ENCODE measurements around the gene AKAP13. TPM values are rescaled to one million over a fixed set of nuclear protein-coding genes. Genes with fewer than 3 reads are reported as not detected.

The AKAP13 gene
- total and polyA plus RNA-seq, 2 of the 13 experiments (the other 11 are each of a cell fraction or from before 2014, with no cell fraction given), result 6.7 to 27.1 TPM

- TF ChIP-seq, protein P1, sequence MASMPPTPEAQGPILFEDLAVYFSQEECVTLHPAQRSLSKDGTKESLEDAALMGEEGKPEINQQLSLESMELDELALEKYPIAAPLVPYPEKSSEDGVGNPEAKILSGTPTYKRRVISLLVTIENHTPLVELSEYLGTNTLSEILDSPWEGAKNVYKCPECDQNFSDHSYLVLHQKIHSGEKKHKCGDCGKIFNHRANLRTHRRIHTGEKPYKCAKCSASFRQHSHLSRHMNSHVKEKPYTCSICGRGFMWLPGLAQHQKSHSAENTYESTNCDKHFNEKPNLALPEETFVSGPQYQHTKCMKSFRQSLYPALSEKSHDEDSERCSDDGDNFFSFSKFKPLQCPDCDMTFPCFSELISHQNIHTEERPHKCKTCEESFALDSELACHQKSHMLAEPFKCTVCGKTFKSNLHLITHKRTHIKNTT (CRISPR knock-in tag; IDR thresholded peaks at IDR 0.05), result no peak
- TF ChIP-seq HMGA1 (CRISPR knock-in tag; conservative IDR thresholded peaks at IDR 0.05) (no peak), SCMH1 (CRISPR knock-in tag; IDR thresholded peaks at IDR 0.05; ENCODE audit: borderline replicate concordance) (no peak), ZNF615 (CRISPR knock-in tag; IDR thresholded peaks at IDR 0.05; ENCODE audit: borderline replicate concordance) (no peak)
Observed at GRCh38 chr15:85455891-85456290, 75.5 kb downstream of the AKAP13 start (continued).

GRCh38 chr15:85456798-85457197 is 76.4 kb downstream of the AKAP13 start:
- no peak for TF ChIP-seq BHLHE40 (IDR thresholded peaks at IDR 0.05; ENCODE audit: low read length)
- TF ChIP-seq ZEB1 (IDR thresholded peaks at IDR 0.05; ENCODE audit: insufficient replicate concordance, low read depth), result no peak
- TF ChIP-seq ZNF616 (CRISPR knock-in tag; IDR thresholded peaks at IDR 0.05; ENCODE audit: low read depth), result no peak
- TF ChIP-seq NBN (conservative IDR thresholded peaks at IDR 0.05), result no peak
- no peak for TF ChIP-seq POLR2AphosphoS5 (IDR thresholded peaks at IDR 0.05; ENCODE audit: low read depth, low read length)
- TF ChIP-seq ZNF598 (CRISPR knock-in tag; IDR thresholded peaks at IDR 0.05; ENCODE audit: borderline replicate concordance), result no peak
- POLR2A ChIA-PET, result no interaction called here
- no TSS peak for BruUV-seq (replicated peaks)

More at GRCh38 chr15:85456798-85457197, 76.4 kb downstream of the AKAP13 start:
- Histone ChIP-seq H3K4me2 (ENCODE audit: low read depth, low read length) (no peak overlapping the region), H3K79me2 (ENCODE audit: insufficient read depth, low read length) (peaks cover 17% of the 10 kb centered on the region), H3K4me1 (ENCODE audit: insufficient read depth, low read length) (peaks cover 11% of the 10 kb centered on the region), H3K27ac (ENCODE audit: extremely low read length, insufficient read depth, low read length) (no peak overlapping the region), H3K9me3 (ENCODE audit: low read length) (no peaks in the 10 kb centered on the region), H3K36me3 (replicated peaks in 1 of 2; ENCODE audit: control insufficient read depth in 1 of 2, insufficient read depth in 2 of 2, low read length in 2 of 2) (no peaks in the 10 kb centered on the region; a peak in 1 of 5 replicates), H2AFZ (ENCODE audit: low read length) (no peak overlapping the region), H3K9ac (ENCODE audit: insufficient read depth, low read depth, low read length) (no peak overlapping the region), H3K4me3 (replicated peaks in 1 of 3; ENCODE audit: insufficient read depth in 1 of 3, low read depth in 2 of 3, low read length in 3 of 3) (no peak overlapping the region), H3K27me3 (ENCODE audit: control insufficient read depth in 1 of 2, insufficient read depth in 2 of 2, low read length in 2 of 2) (no peaks in the 10 kb centered on the region), H4K20me1 (ENCODE audit: insufficient read depth, low read length) (no peaks in the 10 kb centered on the region; the same call in 1 of the 2 replicates)
- in situ Hi-C loops (cut with HindIII; ENCODE audit: extremely low pct_ligation_motif_present, low pct_unique_long_range_greater_than_20kb), result no loop called here
- WGBS (ENCODE audit: low lambda C conversion rate), result 99% methylated on average over 3 of the region's 3 CpGs
- ATAC-seq (no peak), DNase-seq (ENCODE audit: low spot score) (no peak), FAIRE-seq (no peak)
- intact Hi-C loops (cut with micrococcal nuclease; ENCODE audit: unreplicated experiment), result no loop called here
- CTCF ChIA-PET (ENCODE audit: low intra/inter-chr PET ratio, low total read pairs), result no interaction called here
